PC-3 (cell line): ENCODE measurements around the gene DIAPH2. TPM values are rescaled to one million over a fixed set of nuclear protein-coding genes. Genes with fewer than 3 reads are reported as not detected.

Experiments
- ATAC-seq: fragments of 200-7000 bp; cut with Tn5 transposase; 2 replicates; pipeline ENCODE4 v1.9.1; 2020; ENCODE audit warnings: mild to moderate bottlenecking, moderate library complexity
- BruUV-seq: library from RNA; stranded (reverse); fragments of 400-500 nt; replicated peaks from 2 replicates; lab custom pipeline; 2021; lab: Mats Ljungman, UMichigan
- CTCF ChIA-PET: fragments of 300-600 bp; sonication (Branson Sonifier 250); formaldehyde crosslinking; loops from one replicate; lab custom pipeline; 2022; ENCODE audit warnings: antibody characterized with exemption; lab: Charles Lee
- POLR2A ChIA-PET: fragments of 300-600 bp; sonication (Branson Sonifier 250); formaldehyde crosslinking; loops from one replicate; lab custom pipeline; 2022; ENCODE audit warnings: antibody characterized with exemption; ENCODE audit not compliant: unreplicated experiment; lab: Charles Lee
- DNase-seq: peaks from one replicate; pipeline ENCODE4 v3.0.0-alpha.2; 2015
- H2AFZ ChIP-seq: fragments of 300-600 bp; sonication (generic); 2 replicates; pipeline ENCODE4 v1.6.0; 2016; ENCODE audit warnings: antibody characterized with exemption, low read length
- H3F3A ChIP-seq: fragments of 300-600 bp; sonication (generic); one replicate; pipeline ENCODE4 v1.6.0; 2017; ENCODE audit warnings: antibody characterized with exemption, low read length, control low read depth, mild to moderate bottlenecking; ENCODE audit not compliant: unreplicated experiment
- H3K27ac ChIP-seq: fragments of 300-600 bp; sonication (generic); 2 replicates; pipeline ENCODE4 v1.5.1; 2016; ENCODE audit warnings: mild to moderate bottlenecking, low read length
- H3K27me3 ChIP-seq: fragments of 300-600 bp; sonication (generic); 2 replicates; pipeline ENCODE4 v1.6.1; 2016; ENCODE audit warnings: low read length, mixed read lengths
- H3K36me3 ChIP-seq: fragments of 300-600 bp; sonication (generic); 2 replicates; pipeline ENCODE4 v1.6.1; 2016; ENCODE audit warnings: low read depth, mixed run types, low read length, mixed read lengths
- H3K4me1 ChIP-seq: fragments of 300-600 bp; sonication (generic); 2 replicates; pipeline ENCODE4 v1.5.1; 2016; ENCODE audit warnings: low read length; ENCODE audit not compliant: insufficient read depth
- H3K4me2 ChIP-seq: fragments of 300-600 bp; sonication (generic); 2 replicates; pipeline ENCODE4 v1.6.0; 2016; ENCODE audit warnings: low read length
- H3K4me3 ChIP-seq: fragments of 300-600 bp; sonication (generic); 2 replicates; pipeline ENCODE4 v1.5.1; 2016; ENCODE audit warnings: mild to moderate bottlenecking, low read length, mixed read lengths
- H3K79me2 ChIP-seq: fragments of 300-600 bp; sonication (generic); 2 replicates; pipeline ENCODE4 v1.6.1; 2017; ENCODE audit warnings: low read length, mixed read lengths
- H3K9ac ChIP-seq: fragments of 300-600 bp; sonication (generic); 2 replicates; pipeline ENCODE4 v1.6.0; 2016; ENCODE audit warnings: mild to moderate bottlenecking, low read length
- H3K9me2 ChIP-seq: fragments of 300-600 bp; sonication (generic); replicated peaks from 2 replicates; pipeline ENCODE4 v1.6.1; 2016; ENCODE audit warnings: mixed run types, low read length, mixed read lengths
- H3K9me3 ChIP-seq: fragments of 300-600 bp; sonication (generic); 2 replicates; pipeline ENCODE4 v1.6.1; 2016; ENCODE audit warnings: low read length, mixed read lengths
- H4K20me1 ChIP-seq: fragments of 300-600 bp; sonication (generic); 2 replicates; pipeline ENCODE4 v1.6.1; 2016; ENCODE audit warnings: low read length, mixed read lengths
- EZH2 ChIP-seq: fragments of 300-600 bp; sonication (generic); IDR thresholded peaks from one replicate; pipeline ENCODE4 v1.6.1; 2017; ENCODE audit warnings: antibody characterized with exemption, mild to moderate bottlenecking, low read length; ENCODE audit not compliant: unreplicated experiment
- EZH2phosphoT487 ChIP-seq: fragments of 300-600 bp; sonication (generic); IDR thresholded peaks from 2 replicates; pipeline ENCODE4 v1.6.1; 2018; ENCODE audit warnings: mild to moderate bottlenecking, antibody characterized with exemption, low read length, borderline replicate concordance
- intact Hi-C: fragments of 100-400 bp; cut with micrococcal nuclease; formaldehyde crosslinking; loops from 2 replicates; pipeline ENCODE4 v1.9.0; 2023
- total RNA-seq: library from RNA; depleted of rRNA; stranded (reverse); fragments of >200 nt; gene quantifications from 2 replicates; pipeline ENCODE4 v1.2.3, GENCODE V29; 2014
- TF ChIP-seq, protein P1 (sequence below): fragments of 300-600 bp; sonication (generic); conservative IDR thresholded peaks from 2 replicates; pipeline ENCODE4 v1.5.1; 2017; ENCODE audit warnings: antibody characterized with exemption, low read depth, mild to moderate bottlenecking, low read length

The DIAPH2 gene
- total RNA-seq, 1 experiment from 2014 or later = 15.1 TPM

DNA sequence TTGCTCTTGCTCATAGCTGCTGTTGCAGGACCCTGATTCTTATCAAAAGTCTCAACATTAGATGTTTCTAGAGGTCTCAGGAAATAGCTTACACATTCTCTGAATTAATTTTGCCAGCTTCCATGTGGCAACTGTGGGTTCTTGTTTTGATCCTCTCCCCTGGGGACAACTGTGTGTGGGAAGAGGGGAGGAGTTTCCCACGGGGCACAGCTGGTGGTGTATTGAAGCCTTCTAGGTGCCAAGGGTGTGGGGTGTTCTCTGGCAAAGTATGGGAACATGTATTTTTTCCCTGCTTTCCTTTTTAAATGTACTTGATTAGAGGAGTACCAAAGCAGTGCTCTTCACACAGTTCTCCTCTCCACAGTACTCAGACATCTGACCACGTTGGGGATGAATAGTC, 411.7 kb downstream of the DIAPH2 start:
- Histone ChIP-seq H3K9ac (no peak overlapping the region), H3K27ac (no peak overlapping the region), H3K79me2 (no peaks in the 10 kb centered on the region), H3K9me3 (no peaks in the 10 kb centered on the region), H2AFZ (no peak overlapping the region), H3K27me3 (no peaks in the 10 kb centered on the region), H3K4me2 (no peak overlapping the region), H3K4me3 (no peak overlapping the region), H3K36me3 (no peaks in the 10 kb centered on the region), H3F3A (no peaks in the 10 kb centered on the region), H3K9me2 (no peaks in the 10 kb centered on the region), H3K4me1 (no peaks in the 10 kb centered on the region), H4K20me1 (no peaks in the 10 kb centered on the region)
- TF ChIP-seq EZH2phosphoT487 = no peak
- TF ChIP-seq EZH2 = no peak
- TF ChIP-seq, protein P1, sequence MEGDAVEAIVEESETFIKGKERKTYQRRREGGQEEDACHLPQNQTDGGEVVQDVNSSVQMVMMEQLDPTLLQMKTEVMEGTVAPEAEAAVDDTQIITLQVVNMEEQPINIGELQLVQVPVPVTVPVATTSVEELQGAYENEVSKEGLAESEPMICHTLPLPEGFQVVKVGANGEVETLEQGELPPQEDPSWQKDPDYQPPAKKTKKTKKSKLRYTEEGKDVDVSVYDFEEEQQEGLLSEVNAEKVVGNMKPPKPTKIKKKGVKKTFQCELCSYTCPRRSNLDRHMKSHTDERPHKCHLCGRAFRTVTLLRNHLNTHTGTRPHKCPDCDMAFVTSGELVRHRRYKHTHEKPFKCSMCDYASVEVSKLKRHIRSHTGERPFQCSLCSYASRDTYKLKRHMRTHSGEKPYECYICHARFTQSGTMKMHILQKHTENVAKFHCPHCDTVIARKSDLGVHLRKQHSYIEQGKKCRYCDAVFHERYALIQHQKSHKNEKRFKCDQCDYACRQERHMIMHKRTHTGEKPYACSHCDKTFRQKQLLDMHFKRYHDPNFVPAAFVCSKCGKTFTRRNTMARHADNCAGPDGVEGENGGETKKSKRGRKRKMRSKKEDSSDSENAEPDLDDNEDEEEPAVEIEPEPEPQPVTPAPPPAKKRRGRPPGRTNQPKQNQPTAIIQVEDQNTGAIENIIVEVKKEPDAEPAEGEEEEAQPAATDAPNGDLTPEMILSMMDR = no peak
- DNase-seq (no peak), ATAC-seq (no peak)
- CTCF ChIA-PET = no interaction called here
- BruUV-seq = no TSS peak
- POLR2A ChIA-PET = no interaction called here
- intact Hi-C loops = no loop called here

- POLR2A ChIA-PET = no interaction called here
- Histone ChIP-seq H3F3A (no peaks in the 10 kb centered on the region), H3K4me1 (no peaks in the 10 kb centered on the region), H3K4me3 (no peak overlapping the region), H4K20me1 (no peaks in the 10 kb centered on the region), H3K27me3 (no peaks in the 10 kb centered on the region), H3K9me3 (no peaks in the 10 kb centered on the region), H3K79me2 (no peaks in the 10 kb centered on the region), H3K27ac (no peak overlapping the region), H3K4me2 (no peak overlapping the region), H3K9ac (no peak overlapping the region), H3K9me2 (no peaks in the 10 kb centered on the region), H3K36me3 (no peaks in the 10 kb centered on the region), H2AFZ (no peak overlapping the region)
- TF ChIP-seq EZH2 (no peak), EZH2phosphoT487 (no peak)
- TF ChIP-seq, protein P1 = no peak
- DNase-seq (no peak), ATAC-seq (no peak)
- no TSS peak for BruUV-seq
- intact Hi-C loops = no loop called here
- CTCF ChIA-PET = no interaction called here
Measured at GRCh38 chrX:97102938-97103337, 418.3 kb downstream of the DIAPH2 start.

GRCh38 chrX:97109730-97110129, 425.1 kb downstream of the DIAPH2 start:
- peak overlapping the region; percentile 47; the same call in 1 of the 2 replicates for H3K4me2 ChIP-seq
- no peaks in the 10 kb centered on the region for H3K9me3 ChIP-seq
- H3K27ac ChIP-seq = peak overlapping the region; percentile 42; the same call in 1 of the 2 replicates
- intact Hi-C loops = no loop called here
- peaks cover 15% of the 10 kb centered on the region for H3K4me1 ChIP-seq
- no peaks in the 10 kb centered on the region for H3K36me3 ChIP-seq
- no peaks in the 10 kb centered on the region for H3F3A ChIP-seq
- no peaks in the 10 kb centered on the region for H3K27me3 ChIP-seq
- H4K20me1 ChIP-seq = no peaks in the 10 kb centered on the region
- H3K79me2 ChIP-seq = no peaks in the 10 kb centered on the region
- BruUV-seq = no TSS peak
- no peaks in the 10 kb centered on the region for H3K9me2 ChIP-seq
- no peak for TF ChIP-seq EZH2
- TF ChIP-seq, protein P1 = no peak
- no peak for TF ChIP-seq EZH2phosphoT487
- peak; percentile 20; the same call in 1 of the 2 replicates for ATAC-seq
- CTCF ChIA-PET = no interaction called here
- no peak overlapping the region for H3K4me3 ChIP-seq
- no peak overlapping the region for H3K9ac ChIP-seq
- DNase-seq = peak; percentile 70
- POLR2A ChIA-PET = no interaction called here
- H2AFZ ChIP-seq = no peak overlapping the region
